HG02943 (cell line): Measurements from ENCODE around the gene SCT.

Source experiments
- ATAC-seq: cut with Tn5 transposase; IDR thresholded peaks from one replicate; pipeline ENCODE4 v1.9.1; 2021; ENCODE audit warnings: mild to moderate bottlenecking, low read depth, moderate library complexity; ENCODE audit not compliant: unreplicated experiment

SCT gene

DNA sequence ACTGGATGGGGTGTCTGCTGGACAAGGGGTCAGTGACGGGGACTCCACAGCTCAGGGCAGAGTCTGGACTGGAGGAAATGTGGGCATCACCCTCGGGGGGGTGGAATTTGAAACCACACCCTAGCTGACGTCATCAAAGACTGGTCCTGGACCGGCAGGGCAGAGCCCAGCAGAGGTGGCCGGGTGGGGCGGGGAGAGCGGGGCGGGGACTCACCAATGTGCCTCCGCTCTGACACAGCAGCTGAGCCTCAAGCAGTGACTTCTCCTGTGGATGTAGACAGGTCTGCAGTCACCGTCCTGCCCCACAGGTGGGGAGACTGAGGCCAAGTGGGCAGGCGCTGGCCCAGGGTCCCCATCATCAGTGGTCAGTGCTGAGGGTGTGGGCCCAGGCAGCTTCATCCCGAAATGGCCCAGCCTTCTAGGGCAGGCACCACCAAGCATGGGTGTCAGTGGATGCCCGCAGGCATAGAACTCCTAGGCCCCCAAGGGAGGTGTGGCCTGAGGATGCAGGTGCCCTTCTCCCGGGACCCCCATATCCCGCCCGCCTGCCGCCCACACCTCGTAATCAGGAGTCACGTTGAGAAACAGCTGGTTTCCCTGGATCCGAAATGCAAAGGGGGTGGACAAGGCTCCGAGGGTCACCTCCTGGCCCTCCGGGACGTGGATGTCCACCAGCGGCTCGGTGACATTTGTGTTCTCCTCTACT, 2.8 kb downstream of the SCT start:
- ATAC-seq = no peak

- no peak for ATAC-seq
Observed at GRCh38 chr11:623349-623869, 3.6 kb downstream of the SCT start.

- ATAC-seq = no peak
Observed at GRCh38 chr11:621838-622237, 5.1 kb downstream of the SCT start.

- ATAC-seq = no peak
Observed at GRCh38 chr11:620935-621814, 5.8 kb downstream of the SCT start.

DNA sequence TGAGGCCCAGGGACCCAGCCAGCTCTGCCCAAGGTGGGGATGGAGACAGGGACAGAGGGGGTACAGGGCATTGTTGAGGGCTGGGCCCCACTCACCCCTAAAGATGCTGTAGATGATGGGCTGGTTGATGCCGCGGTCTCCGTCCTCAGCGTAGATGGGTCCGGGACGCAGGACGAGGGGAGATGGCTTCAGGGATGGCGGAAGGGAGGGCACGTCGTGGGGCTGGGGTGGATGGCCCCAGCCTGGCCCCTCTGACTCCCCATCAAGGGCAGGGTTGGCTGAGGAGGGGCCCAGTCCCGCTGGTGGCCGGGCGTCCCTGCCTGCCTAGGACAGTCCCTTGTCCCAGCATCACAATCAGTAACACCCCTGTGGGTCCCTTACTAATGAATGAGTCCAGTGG, 6.8 kb downstream of the SCT start:
- no peak for ATAC-seq

- no peak for ATAC-seq
Observed at GRCh38 chr11:619628-620050, 7.3 kb downstream of the SCT start.

DNA sequence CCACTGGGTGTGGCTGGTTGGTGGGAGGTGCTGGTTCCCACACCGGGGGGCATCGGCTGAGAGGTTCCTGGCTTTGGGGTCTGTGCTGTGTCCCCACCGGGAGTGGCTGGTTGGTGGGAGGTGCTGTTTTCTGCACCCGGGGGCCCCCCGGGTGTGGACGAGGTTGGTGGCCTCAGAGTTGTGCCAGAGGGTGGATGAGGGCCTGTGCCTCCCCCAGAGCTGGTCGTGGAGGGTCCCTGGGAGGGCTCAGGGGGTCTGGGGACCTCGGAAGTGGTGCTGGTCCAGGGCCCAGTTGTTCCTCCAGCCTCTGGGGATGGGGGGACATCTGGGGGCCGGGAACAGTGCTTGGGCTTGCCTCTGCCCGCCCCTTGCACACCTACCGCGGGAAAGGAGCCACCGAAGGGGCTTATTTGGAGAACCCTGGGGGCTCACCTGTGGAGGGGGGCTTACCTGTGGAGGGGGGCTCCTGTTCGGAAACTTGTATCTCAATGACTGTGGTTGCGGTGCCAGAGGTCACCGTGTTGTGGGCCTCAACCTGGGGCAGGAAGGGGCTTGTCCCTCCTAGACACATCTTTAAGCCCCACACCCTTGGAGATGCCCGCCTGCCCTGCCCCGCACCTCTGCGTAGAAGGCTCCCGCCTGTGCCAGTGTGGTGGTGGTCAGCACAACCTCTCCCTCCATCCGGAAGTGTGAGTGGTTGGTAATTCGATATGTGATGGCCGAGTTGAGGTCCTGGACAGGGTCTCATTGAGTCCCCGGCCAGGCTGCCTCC, 7.9 kb downstream of the SCT start:
- no peak for ATAC-seq

- ATAC-seq = no peak
Observed at GRCh38 chr11:617912-618682, 8.9 kb downstream of the SCT start.

DNA sequence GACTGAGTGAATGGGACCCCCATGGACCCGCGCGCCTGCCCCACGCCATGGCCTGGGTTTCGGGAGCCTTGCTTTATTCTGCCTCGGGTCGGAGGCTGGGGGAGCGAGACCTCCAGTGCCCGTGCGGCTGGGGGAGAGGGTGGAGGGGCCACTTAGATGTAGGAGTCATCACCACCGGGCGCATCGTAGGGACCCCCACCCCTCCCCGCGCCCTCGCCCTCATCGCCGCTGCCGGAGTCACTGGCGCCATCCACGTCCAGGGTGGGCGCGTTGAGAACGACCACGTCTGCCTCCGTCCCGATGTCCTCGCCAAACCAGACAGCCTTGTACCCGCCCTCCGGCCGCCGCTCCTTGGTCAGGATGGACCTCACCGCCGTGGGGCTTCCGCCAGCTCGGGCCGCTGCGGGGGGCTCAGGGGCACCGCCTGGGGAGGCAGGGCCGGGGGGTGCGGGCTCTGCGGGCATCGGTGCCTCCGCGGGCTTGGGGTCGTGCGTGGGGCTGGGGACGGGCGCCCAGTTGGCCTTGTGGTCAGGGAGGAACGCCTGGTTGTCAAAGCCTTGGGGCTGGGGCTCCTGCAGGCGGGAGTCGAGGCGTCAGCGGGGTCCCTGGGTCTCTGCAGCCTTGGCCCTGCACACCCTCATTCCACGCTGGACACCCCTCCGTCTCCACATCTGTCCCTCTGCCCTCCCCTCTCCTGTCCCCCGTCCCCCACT, 9.6 kb downstream of the SCT start:
- ATAC-seq = no peak

GRCh38 chr11:616320-617198, 10.4 kb downstream of the SCT start:
- ATAC-seq = no peak

GRCh38 chr11:615504-616319, 11.3 kb downstream of the SCT start, which contains the start of gene IRF7:
Gene IRF7 (minus strand): TSS chr11:615950. CDS start chr11:615364, 586 bp downstream.
- ATAC-seq = peak; percentile 72

DNA sequence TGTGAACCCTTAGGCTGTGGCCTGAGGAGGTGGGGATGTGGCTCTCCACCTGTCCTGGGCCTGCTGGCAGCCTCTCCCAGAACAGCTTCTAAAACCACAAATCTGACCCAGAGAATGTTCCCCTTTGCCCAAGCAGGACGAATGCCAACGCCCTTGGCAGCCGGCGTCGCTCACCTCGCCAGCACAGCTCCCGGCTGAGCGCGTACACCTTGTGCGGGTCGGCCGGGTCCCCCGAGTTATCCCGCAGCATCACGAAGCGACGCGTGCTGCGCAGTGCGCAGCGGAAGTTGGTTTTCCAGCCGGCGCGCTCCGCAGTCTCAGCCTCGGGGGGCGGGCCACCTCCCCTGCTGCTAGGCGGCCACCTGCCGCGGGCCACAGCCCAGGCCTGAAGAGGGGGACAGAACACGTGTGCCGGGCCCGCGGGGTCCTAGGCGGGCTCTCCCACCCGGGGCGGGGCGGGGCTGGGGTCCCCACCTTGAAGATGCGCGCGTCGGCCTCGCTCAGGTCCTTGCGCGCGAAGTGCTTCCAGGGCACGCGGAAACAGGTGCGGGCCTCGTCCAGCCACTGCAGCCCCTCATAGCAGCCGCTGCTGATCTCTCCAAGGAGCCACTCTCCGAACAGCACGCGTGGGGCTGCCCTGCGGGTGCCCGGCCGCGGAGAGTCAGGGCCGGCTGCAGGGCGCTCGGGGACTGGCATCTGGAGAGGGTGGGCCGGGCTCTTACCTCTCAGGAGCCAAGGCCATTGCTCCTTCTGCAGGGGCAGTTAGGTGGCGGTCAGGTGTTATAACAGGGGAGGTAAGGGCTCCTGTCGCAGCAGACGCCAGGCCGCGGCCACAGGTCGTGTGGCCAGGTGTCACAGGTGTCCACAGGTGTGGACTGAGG, 12.1 kb downstream of the SCT start:
- no peak for ATAC-seq

DNA sequence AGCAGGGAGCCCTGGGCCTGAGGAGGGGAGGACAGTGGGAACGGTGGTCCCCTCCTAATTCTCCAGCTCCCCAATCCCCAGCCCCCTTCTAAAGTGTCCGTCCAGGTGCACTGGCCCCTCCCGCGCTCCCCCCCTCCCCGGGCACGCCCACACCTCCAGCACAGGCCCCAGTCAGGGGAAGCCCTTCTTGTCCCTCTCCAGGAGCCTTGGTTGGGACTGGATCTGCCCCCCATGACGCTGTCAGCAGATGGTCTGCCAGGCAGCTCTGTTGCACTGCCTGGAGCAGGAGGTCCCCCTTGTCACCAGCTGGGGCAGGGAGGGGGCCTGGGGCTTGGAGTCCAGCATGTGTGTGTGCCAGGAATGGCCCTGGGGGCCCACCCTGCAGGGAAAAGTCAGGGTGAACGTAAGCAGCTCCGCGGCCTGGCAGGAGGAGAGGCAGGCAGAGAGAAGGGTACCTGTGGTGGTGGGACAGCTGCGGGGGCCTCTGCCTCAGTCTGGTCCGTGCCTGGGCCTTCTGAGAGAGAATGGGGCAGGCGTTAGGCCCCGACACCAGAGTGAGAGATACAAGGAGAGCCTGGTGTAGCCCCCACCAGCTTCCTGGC, 12.9 kb downstream of the SCT start:
- no peak for ATAC-seq

- no peak for ATAC-seq
Observed at GRCh38 chr11:613369-613968, 13.5 kb downstream of the SCT start.

DNA sequence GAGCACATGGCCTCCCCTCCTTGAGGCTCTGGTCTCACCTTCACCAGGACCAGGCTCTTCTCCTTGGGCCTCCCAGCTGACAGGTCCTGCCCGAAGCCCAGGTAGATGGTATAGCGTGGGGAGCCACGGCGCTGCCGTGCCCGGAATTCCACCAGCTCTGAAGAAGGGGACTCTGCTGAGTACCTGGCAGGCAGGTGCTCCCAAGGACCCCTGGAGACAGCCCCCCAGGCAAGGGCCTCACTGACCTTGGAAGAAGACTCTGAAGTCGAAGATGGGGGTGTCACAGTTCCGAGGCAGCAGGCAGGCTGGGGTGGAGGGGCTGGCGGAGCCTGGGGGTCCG, 14.1 kb downstream of the SCT start:
- no peak for ATAC-seq
